Amniotic stem cell (primary cell): ENCODE data around the gene LRCH3.
"Not testable (repeated sequence)": the region's sequence is repeated elsewhere in the genome, so short reads cannot be mapped to it uniquely, and the experiment has no call there.

Source experiments
- DNase-seq: peaks from one replicate; lab custom pipeline; 2025; lab: John Stamatoyannopoulos, UW

Gene LRCH3

GRCh38 chr3:197883541-197883940 lies 92.5 kb downstream of the LRCH3 start:
- no peak for DNase-seq

GRCh38 chr3:197884330-197884729 lies 93.3 kb downstream of the LRCH3 start:
- not testable (repeated sequence) for DNase-seq

- not testable (repeated sequence) for DNase-seq
These were observed 95.0 kb downstream of the LRCH3 start for GRCh38 chr3:197886052-197886451.

DNA sequence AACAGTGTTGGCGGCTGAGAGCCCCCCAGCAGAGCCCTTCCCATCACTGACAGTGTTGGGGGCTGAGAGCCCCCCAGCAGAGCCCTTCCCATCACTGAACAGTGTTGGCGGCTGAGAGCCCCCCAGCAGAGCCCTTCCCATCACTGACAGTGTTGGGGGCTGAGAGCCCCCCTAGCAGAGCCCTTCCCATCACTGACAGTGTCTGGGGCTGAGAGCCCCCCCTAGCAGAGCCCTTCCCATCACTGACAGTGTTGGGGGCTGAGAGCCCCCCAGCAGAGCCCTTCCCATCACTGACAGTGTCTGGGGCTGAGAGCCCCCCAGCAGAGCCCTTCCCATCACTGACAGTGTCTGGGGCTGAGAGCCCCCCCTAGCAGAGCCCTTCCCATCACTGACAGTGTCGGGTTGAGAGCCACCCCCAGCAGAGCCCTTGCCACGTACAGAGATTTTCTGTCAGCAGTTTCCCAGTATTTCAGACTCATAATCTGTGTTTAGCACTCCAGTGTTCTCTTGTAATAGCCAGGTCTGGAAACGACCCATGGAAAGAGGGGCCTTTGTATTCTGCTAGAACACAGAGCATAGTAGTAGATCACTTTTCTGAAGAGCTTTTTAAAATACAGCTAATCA lies 96.5 kb downstream of the LRCH3 start:
- not testable (repeated sequence) for DNase-seq

DNA sequence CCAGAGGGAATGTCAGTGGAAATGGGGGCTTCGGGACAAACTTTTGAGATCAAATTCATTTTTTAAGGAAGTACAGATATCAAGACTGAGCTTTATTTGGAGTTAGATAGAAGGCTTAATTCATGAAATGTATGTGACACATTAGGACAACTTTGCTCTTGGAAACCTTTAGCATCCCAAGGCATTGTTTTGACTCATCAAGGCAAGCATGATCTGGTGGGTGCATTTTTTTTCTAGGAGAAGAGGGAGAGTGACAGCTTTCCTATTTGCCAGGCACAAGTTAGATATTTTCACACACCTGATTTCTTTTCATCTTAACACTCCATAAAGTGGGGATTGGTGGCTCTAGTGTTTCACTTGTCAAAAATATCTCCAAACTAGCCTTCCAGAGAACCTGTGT lies 97.5 kb downstream of the LRCH3 start:
- DNase-seq = no peak

- DNase-seq = no peak
These were observed 98.3 kb downstream of the LRCH3 start for GRCh38 chr3:197889204-197889930.

DNA sequence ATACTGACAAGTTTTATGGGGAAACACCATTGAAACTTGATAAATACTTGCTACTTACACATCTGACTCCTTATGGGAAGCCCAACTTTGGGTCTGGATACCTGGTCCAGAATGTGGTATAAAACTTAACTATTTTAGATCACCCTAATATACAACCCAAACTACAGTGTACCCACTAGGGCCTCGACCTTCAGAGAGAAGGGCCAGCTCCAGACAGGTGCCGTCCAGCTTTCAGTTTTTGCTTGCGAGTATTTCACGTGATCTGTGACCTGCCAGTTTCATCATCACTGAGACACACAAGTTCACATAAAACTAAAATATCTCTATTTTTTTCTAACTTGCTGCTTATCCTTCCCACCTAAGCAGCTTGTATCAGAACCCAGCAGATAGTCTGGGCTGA lies 99.6 kb downstream of the LRCH3 start:
- DNase-seq = no peak

DNA sequence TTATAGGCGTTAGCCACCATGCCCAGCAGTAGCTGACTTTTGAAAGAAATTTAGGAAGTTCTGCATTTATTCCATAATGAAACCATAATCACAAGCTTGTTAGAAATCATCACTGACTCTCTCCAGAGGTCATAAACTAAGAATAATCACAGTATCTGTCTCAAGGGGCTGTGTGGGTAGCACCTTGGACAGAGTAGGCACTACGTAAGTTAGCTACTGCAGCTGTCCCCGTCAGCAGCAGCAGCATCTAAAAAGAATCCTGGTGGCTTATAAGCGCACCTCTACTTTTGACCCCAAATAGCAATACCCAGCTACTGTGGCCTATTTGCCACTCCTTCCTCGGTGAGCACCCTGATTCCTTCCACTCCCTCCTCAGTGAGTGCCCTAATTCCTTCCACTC lies 101.1 kb downstream of the LRCH3 start:
- DNase-seq = no peak

GRCh38 chr3:197896421-197896820 lies 105.4 kb downstream of the LRCH3 start:
- DNase-seq = no peak

DNA sequence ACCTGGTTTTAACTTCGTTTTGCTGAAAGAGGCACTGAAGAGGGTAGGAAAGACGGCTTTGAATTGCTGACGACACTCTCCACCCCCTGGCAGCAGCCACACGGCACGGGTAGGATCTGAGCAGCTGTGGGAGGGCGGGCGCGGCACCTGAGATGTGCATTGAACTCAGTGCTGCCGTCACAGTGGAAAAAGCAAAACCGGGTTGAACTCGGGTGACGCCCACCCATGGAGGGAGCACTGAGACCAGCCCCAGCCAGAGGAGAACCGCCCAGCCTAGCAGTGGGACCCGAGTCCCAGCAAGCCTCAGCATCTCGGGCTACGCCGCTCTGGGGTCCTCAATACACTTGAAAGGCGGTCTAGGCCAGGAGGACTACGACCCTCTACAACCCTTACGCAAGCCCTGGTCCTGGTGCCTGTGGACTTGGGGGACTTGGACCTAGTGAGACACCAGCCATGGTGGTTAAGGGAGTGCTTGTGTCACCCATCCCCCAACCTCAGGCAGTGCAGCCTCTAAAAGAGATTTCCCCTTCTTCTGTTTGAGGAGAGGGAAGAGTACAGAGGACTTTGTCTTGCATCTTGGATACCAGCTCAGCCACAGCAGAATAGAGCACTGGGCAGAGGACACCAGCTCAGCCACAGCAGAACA lies 108.9 kb downstream of the LRCH3 start:
- DNase-seq = no peak

DNA sequence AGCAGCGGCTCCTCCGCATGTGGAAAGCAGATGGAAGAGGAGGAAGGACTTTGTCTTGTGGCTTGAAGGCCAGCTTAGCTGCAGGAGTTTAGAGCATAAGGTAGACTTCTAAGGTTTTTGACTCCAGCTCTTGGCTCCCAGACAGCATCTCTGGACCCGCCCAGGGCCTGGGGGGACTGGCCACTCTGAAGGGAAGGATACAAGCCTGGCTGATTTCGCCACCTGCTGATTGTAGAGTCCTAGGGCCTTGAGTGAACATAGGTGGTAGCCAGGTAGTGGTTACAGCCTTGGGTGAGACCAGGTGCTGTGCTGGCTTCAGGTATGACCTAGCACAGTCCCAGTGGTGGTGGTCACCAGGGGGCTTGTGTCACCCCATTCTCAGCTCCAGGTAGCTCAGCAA lies 110.6 kb downstream of the LRCH3 start:
- no peak for DNase-seq

- peak; percentile 88 for DNase-seq
These were observed 115.2 kb downstream of the LRCH3 start for GRCh38 chr3:197906023-197906849.

DNA sequence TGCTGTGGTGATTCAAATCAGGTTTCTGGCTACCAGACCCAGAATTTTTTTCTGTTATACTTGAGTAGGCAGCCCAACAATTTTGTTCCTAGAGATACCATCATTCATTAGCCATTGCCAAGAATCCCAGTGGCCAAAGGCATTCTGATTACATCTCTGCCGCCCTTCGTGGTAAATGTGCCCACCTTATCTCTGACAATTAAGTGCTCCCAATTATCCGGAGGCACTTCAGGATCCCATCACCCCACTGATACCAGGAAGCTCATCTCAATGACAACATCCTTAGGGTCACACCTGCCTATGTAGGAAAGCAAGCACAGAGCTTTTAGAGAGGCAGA lies 115.8 kb downstream of the LRCH3 start:
- no peak for DNase-seq

- DNase-seq = no peak
These were observed 116.1 kb downstream of the LRCH3 start for GRCh38 chr3:197907196-197907595.

DNA sequence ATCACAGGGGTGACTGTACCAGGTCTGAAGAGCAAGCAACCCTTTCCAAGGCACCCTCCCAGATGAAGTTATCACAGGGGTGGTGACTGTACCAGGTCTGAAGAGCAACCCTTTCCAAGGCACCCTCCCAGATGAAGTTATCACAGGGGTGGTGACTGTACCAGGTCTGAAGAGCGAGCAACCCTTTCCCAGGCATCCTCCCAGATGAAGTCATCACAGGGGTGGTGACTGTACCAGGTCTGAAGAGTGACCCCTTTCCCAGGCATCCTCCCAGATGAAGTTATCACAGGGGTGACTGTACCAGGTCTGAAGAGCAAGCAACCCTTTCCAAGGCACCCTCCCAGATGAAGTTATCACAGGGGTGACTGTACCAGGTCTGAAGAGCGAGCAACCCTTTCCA lies 117.5 kb downstream of the LRCH3 start:
- not testable (repeated sequence) for DNase-seq

GRCh38 chr3:197908957-197909701 lies 118.1 kb downstream of the LRCH3 start:
- DNase-seq = no peak

GRCh38 chr3:197912741-197913476 lies 121.9 kb downstream of the LRCH3 start:
- peak; percentile 16 for DNase-seq

- no peak for DNase-seq
These were observed 122.8 kb downstream of the LRCH3 start for GRCh38 chr3:197913641-197914380.

GRCh38 chr3:197921429-197922275 lies 130.6 kb downstream of the LRCH3 start:
- DNase-seq = not testable (repeated sequence)
